SK-N-SH treated with all-trans-retinoic acid at 6 μM for 48 hours (cell line): ENCODE measurements around the gene COL5A2.

ENCODE experiments used
- ATAC-seq: fragments of 200-7000 bp; cut with Tn5 transposase; 3 replicates; pipeline ENCODE4 v1.9.1; 2020; ENCODE audit warnings: mild to moderate bottlenecking, moderate library complexity
- BACH2 ChIP-seq: fragments of 250-450 bp; sonication (Bioruptor Pico); IDR thresholded peaks from 2 replicates; pipeline ENCODE4 v1.9.0; 2021; ENCODE audit warnings: mild to moderate bottlenecking, borderline replicate concordance
- CREB5 ChIP-seq: fragments of 250-450 bp; sonication (Bioruptor Pico); IDR thresholded peaks from 2 replicates; pipeline ENCODE4 v1.5.1; 2020; ENCODE audit warnings: low read depth, mild to moderate bottlenecking, moderate library complexity
- CSRNP3 ChIP-seq: fragments of 250-450 bp; sonication (Bioruptor Pico); IDR thresholded peaks from 2 replicates; pipeline ENCODE4 v1.5.1; 2021; ENCODE audit warnings: mild to moderate bottlenecking, moderate library complexity
- GLIS3 ChIP-seq: fragments of 250-450 bp; sonication (Bioruptor Pico); IDR thresholded peaks from 2 replicates; pipeline ENCODE4 v1.5.0; 2020; ENCODE audit warnings: mild to moderate bottlenecking, moderate library complexity
- ISL1 ChIP-seq: fragments of 250-450 bp; sonication (Bioruptor Pico); IDR thresholded peaks from 2 replicates; pipeline ENCODE4 v2.1.2; 2022; ENCODE audit warnings: mild to moderate bottlenecking, moderate library complexity
- OSR1 ChIP-seq: fragments of 250-450 bp; sonication (Bioruptor Pico); IDR thresholded peaks from 2 replicates; pipeline ENCODE4 v1.8.0; 2022; ENCODE audit warnings: moderate library complexity, mild to moderate bottlenecking, inconsistent platforms
- PATZ1 ChIP-seq: fragments of 250-450 bp; sonication (Bioruptor Pico); IDR thresholded peaks from 2 replicates; pipeline ENCODE4 v1.8.0; 2020; ENCODE audit warnings: mild to moderate bottlenecking, moderate library complexity, borderline replicate concordance
- POU6F1 ChIP-seq: fragments of 250-450 bp; sonication (Bioruptor Pico); IDR thresholded peaks from 2 replicates; pipeline ENCODE4 v1.8.0; 2021; ENCODE audit warnings: low read depth, mild to moderate bottlenecking, moderate library complexity, borderline replicate concordance
- RARB ChIP-seq: fragments of 250-450 bp; sonication (Bioruptor Pico); IDR thresholded peaks from 2 replicates; pipeline ENCODE4 v1.8.0; 2021; ENCODE audit warnings: mild to moderate bottlenecking, moderate library complexity
- TSHZ2 ChIP-seq: fragments of 250-450 bp; sonication (Bioruptor Pico); IDR thresholded peaks from 2 replicates; pipeline ENCODE4 v1.5.0; 2020; ENCODE audit warnings: mild to moderate bottlenecking, moderate library complexity
- ZFP3 ChIP-seq: fragments of 250-450 bp; sonication (Bioruptor Pico); IDR thresholded peaks from 2 replicates; pipeline ENCODE4 v1.5.0; 2020; ENCODE audit warnings: mild to moderate bottlenecking, moderate library complexity

The COL5A2 gene

GRCh38 chr2:188984680-188985079 is 194.9 kb downstream of the COL5A2 start:
- TF ChIP-seq PATZ1 (CRISPR knock-in tag) (no peak), CSRNP3 (CRISPR knock-in tag) (no peak), ISL1 (CRISPR knock-in tag) (peak; percentile 53; the same call in 1 of the 2 replicates), CREB5 (0 out of 2 replicates have a peak, but pooled peaks have one; percentile 37), TSHZ2 (CRISPR knock-in tag) (no peak)
- peak; percentile 70 for ATAC-seq

GRCh38 chr2:188984065-188984491 is 195.5 kb downstream of the COL5A2 start:
- peak; percentile 24 for ATAC-seq
- TF ChIP-seq BACH2 (CRISPR knock-in tag) (no peak), PATZ1 (CRISPR knock-in tag) (no peak), OSR1 (CRISPR knock-in tag) (no peak), ZFP3 (CRISPR knock-in tag) (no peak), GLIS3 (CRISPR knock-in tag) (no peak), RARB (no peak)

GRCh38 chr2:188983427-188984064 is 196.0 kb downstream of the COL5A2 start:
- peak; percentile 23 for ATAC-seq
- 0 out of 2 replicates have a peak, but pooled peaks have one; percentile 12 for TF ChIP-seq ISL1 (CRISPR knock-in tag)
- TF ChIP-seq POU6F1 (CRISPR knock-in tag), result no peak
